ENCODE results near the gene CYFIP2. TPM values are rescaled to one million over a fixed set of nuclear protein-coding genes. Genes with fewer than 3 reads are reported as not detected.
"Not testable (repeated sequence)": the region's sequence is repeated elsewhere in the genome, so short reads cannot be mapped to it uniquely, and the experiment has no call there.

Gene CYFIP2
- 4.4 and 5.0 TPM in 2 replicates for total RNA-seq (2014; rRNA removed; shearing (Covaris generic); ENCODE audit: low replicate concordance)

DNA sequence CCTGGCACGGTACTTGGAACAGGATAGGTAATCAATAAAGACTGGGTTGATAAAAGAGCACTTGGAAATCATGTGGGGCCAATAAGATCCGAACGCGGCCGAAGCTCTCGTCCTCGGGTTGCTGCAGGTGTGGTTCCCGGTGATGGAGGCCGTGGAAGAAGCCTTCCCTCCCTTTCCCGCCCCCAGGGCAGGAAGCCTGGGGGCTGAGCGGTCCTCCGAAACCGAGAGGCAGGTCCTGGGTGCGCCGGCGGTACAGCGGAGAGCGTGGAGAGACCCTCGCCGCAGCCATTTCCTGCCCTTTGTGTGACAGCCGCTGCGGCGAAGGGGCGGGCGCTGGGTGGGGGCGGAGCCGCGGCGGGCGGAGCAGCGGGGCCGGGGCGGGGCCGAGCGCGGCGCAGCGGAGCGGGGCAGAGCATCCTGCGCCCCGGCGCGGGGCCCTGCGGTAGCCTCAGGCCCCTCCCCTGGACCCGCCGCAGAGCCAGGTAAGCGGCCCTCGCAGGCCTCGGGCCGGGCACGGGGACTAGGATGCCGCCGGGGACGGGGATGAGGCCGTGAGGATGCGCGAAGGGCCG is at the start of gene CYFIP2:
Gene CYFIP2, plus strand, starts transcription at position 410 of the 572 bp plus-strand sequence. CDS start 19,239 bp downstream, outside the sequence.
- no peaks in the 10 kb centered on the region for H3K9me3 ChIP-seq
- H3K4me3 ChIP-seq: peak within 1 kb of the TSS; percentile 50
- H3K36me3 ChIP-seq: no peaks in the 10 kb centered on the region
- peaks cover 10% of the 10 kb centered on the region for H3K27me3 ChIP-seq
- peak; percentile 49 for DNase-seq

DNA sequence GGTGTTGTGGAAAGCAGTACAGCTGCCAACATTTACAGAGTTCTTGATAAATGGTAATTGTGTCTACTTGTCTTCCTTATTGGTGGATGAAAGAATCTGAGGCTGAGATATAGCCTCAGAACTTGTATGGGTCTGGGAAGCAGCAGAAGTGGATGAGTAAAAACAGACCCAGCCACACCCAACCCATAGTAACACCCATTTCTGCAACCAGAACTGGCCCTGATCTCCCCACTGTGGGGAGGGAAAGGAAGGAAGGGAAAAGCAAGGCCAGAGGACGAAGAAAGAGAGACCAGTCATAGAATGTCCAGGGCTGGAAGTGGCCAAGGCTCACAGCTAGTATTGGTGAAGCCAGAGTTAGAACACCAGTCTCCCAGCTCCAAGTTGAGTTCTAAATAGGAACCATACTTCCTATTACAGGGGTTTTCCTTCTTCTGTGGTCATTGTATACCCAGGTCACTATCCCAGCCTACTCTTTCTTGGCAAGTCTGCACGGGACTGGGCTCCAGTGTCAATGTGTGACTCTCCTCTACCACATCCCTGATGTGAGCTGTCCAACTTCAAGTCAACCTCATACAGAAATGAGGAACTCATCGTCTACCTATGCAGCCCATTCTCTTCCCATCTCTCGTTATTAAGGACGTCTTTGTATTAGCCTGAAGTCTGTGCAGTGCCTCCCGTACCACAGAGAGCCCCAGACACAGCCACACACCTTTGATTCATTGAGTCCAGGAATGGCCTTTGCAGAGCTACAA is 49.4 kb upstream of the CYFIP2 start:
- no peaks in the 10 kb centered on the region for H3K36me3 ChIP-seq
- no peak overlapping the region for H3K4me3 ChIP-seq
- no peaks in the 10 kb centered on the region; the same call in 1 of the 2 replicates for H3K27me3 ChIP-seq
- no peaks in the 10 kb centered on the region for H3K9me3 ChIP-seq
- no peak for DNase-seq

DNA sequence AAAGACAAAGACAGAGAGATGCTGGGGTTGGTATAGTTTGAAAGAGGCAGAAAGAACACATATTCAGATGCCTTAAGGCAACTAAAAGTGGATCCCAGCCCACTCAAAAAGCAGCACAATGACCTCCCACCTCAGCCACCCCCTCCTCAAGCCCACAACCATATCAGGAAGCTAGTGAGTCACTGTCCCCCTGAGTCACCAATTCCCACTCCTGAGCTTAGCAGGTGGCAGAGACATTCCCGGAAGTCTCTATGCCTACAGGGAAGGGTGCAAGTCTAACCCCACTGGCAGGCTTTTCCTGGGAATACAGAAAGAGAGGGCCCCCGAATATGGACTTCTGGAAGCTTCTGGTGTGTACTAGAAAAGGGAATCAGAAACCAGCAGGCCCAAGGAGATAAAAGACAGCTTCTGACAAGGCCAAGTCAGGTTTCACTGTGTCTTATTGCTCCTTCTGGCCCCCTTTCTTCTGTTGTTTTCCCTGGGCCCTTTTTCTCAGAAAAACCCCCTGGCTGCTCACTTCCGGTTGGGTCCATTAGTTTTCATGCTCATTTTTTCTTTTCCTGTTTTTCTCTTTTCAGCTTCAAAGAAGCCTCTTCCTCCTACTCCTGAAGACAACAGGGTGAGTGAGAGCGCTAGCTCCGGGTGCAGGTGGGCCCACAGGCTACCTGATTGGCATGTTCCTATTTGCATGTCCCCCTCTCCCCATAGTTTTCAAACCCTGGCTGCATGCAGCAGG is 48.5 kb upstream of the CYFIP2 start:
- Histone ChIP-seq H3K36me3 (no peaks in the 10 kb centered on the region), H3K4me3 (no peak overlapping the region), H3K9me3 (no peaks in the 10 kb centered on the region), H3K27me3 (no peaks in the 10 kb centered on the region; the same call in 1 of the 2 replicates)
- DNase-seq: no peak

DNA sequence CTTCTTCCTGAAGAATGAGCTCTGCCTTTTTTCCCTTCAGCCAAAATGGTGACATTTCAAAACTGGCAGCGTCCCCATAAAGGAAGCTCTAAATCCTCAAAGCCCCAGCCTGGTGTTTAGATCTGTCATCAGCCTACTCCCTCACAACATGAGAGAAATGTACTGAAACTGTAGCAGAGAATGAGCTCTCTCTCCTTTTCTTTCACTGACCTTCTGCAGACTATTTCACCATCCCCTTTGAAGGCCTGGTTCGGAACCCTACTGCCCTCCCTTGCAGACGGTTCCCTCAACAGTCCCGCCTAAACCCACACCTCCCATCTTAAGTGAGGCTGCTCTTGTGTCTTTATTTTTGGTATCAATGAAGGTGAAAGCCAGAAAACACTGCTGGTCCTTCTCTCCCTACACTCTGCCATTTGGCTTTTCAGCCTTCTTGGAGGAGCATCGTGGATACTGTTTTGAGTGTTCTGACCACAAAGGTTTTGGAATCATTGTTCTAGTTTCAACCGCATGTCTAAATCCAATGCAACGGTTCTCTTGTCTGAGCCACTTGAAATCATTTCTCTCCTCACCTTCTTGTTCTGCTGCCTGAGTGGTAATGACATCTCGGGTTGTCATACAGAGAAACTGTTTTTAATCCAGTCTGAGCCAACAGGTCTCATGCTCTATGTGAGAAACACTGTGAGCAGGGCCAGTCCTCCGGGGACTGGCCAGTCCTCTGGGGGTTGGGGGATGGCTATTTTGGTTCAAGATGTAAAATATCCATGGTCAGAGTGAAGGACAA is 46.2 kb upstream of the CYFIP2 start:
- DNase-seq: no peak
- Histone ChIP-seq H3K9me3 (no peaks in the 10 kb centered on the region), H3K36me3 (no peaks in the 10 kb centered on the region), H3K4me3 (no peak overlapping the region), H3K27me3 (peaks cover 3% of the 10 kb centered on the region)

DNA sequence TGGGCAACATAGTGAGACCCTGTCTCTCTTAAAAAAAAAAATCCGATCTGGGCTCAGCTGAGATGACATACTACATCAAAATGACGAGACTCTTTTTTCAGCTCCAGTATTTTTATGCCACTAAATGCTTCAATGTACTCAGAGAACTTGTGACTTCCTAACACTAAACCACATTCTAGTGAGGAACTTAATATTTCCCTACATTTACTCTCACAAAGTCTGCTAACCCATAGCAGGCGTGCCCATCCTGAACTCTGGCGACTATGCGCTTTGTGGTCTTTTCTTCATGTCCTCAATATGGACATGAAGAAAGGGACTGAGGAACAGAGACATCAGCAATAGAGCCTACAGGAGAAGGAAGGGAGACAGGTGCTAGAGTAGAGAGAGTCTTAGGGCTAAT is 44.0 kb upstream of the CYFIP2 start:
- Histone ChIP-seq H3K4me3 (no peak overlapping the region), H3K36me3 (no peaks in the 10 kb centered on the region), H3K27me3 (peaks cover 3% of the 10 kb centered on the region; the same call in 1 of the 2 replicates), H3K9me3 (no peaks in the 10 kb centered on the region)
- DNase-seq: no peak

DNA sequence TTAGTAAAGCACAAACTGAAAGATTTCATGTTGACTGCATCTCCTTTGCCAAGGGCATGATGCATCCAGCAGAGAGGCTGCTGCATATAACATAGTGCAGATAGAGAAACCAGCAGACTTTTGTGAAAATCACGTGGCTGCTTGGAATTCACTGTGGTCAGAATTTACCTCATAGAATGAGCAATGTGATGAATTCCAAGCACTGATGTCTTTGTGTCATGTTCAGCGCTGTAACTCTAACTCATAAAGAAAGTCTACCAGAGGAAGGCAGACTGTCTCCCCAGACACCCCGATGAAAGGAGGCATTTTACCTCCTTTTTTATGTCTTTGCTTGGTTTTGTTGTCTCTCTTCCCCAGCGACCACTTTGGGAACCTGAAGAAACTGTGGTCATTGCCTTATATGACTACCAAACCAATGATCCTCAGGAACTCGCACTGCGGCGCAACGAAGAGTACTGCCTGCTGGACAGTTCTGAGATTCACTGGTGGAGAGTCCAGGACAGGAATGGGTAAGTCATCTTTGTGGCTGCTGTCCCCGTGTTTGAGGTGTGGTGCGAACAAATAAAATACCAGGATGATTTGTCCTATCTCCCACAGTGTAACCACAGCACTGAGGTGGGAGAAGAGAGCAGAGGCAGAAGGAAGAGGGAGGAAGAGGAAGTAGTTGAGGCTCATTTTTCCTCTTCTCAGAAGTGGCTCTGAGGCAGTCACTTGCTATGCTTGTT is 43.3 kb upstream of the CYFIP2 start:
- no peak overlapping the region for H3K4me3 ChIP-seq
- peak; percentile 17 for DNase-seq
- no peaks in the 10 kb centered on the region for H3K9me3 ChIP-seq

DNA sequence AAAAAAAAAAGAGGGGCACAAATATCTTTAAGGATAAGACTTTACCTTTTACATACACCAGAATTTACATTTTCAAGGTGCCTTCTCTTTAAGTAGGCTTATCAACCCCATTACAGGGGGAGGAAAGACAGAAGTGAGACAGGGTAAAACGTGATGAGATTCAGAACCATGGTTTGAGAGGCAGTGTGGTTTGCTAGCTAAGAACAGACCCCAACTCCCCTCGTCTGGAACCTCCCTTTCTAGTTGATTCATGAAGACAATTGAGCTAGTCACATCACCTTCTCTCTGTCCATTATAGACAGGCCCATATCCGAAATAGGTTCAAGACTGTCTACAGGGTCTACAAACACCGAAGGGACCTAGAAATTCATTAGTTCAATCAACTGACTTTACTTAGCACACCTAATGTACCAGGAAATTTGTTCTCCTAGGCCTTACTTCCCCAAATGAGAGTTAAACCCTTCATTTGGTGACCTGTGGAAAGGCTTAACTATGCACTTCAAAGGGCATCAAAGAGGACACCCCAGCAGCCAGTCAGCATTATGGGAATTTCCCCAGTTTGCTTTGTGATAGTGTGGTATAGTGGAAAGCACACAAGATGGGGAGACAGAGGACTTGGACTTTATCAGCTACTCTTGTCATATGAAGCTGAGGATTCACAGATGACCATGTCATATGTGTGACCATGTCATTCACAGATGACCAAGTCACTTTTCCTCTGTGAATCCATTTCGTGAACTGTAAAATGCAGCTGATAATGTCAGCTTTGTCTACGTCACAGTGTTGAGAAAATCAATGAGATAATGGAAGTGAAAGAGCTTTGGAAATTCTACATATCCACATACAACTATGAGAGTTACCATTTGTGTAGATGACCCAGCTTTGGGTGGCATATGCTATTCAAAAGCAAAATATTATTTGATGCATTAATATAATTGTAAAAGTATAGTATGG is 40.2 kb upstream of the CYFIP2 start:
- Histone ChIP-seq H3K9me3 (no peaks in the 10 kb centered on the region), H3K4me3 (no peak overlapping the region), H3K27me3 (peaks cover 3% of the 10 kb centered on the region; the same call in 1 of the 2 replicates), H3K36me3 (no peaks in the 10 kb centered on the region)
- no peak for DNase-seq

More for the DNA sequence above, 43.3 kb upstream of the CYFIP2 start:
- Histone ChIP-seq H3K27me3 (peaks cover 3% of the 10 kb centered on the region; the same call in 1 of the 2 replicates), H3K36me3 (no peaks in the 10 kb centered on the region)

DNA sequence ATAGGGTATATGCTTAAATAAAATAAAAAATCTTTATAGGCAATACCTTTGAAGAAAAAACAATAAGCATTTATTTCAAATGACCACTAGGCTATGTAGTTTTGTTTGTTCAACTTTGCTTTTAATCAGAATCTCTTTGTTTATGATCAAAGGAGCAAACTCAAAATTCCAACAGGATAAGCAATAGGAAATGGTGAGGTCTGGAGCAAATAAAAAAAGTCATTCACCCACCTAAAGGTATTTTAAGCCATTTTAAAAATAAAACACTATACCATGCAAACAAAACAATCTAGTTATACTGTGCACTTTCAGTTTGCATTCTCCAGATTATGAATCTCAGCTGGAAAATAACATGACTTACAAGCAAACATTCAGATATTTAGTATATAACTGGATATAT is 35.3 kb upstream of the CYFIP2 start:
- Histone ChIP-seq H3K36me3 (no peaks in the 10 kb centered on the region), H3K4me3 (no peak overlapping the region), H3K27me3 (peaks cover 2% of the 10 kb centered on the region; the same call in 1 of the 2 replicates), H3K9me3 (no peaks in the 10 kb centered on the region)
- DNase-seq: no peak

DNA sequence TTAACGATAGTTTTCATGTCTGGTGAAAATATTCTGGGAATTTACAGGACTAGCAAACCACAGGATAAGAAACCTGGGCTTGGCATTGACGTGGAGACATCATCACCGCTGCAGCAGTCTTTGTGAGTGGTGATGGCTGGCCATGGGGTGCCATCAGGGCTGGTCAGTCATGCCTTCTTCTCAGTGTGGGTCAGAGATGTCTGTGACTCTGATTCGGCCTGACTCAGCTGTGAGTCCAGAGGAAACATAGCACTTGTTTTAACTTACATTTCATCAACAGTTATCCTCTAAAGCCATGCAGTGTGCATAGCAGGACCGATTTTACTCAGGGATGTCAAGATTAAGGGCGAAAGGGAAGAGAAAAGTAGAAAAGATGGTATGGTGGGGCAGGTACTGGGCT is 33.2 kb upstream of the CYFIP2 start:
- Histone ChIP-seq H3K36me3 (no peaks in the 10 kb centered on the region), H3K9me3 (no peaks in the 10 kb centered on the region), H3K4me3 (no peak overlapping the region), H3K27me3 (peaks cover 2% of the 10 kb centered on the region; the same call in 1 of the 2 replicates)
- DNase-seq: peak; percentile 12

DNA sequence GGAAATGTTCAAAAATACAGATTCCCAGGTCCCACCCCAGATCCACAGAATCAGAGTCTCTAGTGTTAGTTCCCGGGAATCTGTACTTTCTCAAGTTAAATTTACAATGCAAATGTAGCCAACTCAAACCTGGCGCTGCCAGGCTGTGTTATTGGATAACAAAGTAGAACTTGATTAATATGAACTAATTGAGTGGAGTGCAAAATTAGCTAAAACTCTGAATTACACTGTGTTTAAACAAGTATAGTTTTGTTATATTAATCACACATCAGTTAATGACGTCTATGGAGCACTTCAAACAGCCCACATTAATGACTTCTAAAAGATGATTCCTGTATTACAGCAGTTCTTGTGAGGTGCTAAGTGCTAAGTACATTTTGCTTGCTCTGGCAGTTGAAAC is 32.4 kb upstream of the CYFIP2 start:
- H3K4me3 ChIP-seq: no peak overlapping the region
- peaks cover 2% of the 10 kb centered on the region; the same call in 1 of the 2 replicates for H3K27me3 ChIP-seq
- H3K36me3 ChIP-seq: no peaks in the 10 kb centered on the region
- no peak for DNase-seq
- H3K9me3 ChIP-seq: no peaks in the 10 kb centered on the region

DNA sequence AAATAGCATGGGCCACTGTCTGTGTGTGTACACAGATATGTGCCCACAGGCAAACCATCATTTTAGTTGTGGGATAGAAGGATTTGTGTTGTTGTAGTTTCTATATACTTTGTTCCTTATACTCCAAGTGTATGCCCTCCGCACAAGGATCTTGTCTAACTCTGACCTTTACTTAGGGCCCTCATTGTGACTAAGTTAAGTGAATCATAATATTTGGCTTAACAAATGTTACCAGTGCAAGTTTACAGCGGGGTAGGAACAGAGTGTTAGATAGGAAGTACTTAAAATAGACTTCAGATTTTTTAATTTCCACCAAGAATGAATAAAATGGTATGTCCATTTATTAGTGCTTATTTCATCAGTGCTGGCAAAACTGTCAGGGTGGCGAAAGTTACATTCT is 29.5 kb upstream of the CYFIP2 start:
- DNase-seq: no peak
- Histone ChIP-seq H3K4me3 (no peak overlapping the region), H3K27me3 (peaks cover 2% of the 10 kb centered on the region; the same call in 1 of the 2 replicates), H3K36me3 (no peaks in the 10 kb centered on the region), H3K9me3 (no peaks in the 10 kb centered on the region)

DNA sequence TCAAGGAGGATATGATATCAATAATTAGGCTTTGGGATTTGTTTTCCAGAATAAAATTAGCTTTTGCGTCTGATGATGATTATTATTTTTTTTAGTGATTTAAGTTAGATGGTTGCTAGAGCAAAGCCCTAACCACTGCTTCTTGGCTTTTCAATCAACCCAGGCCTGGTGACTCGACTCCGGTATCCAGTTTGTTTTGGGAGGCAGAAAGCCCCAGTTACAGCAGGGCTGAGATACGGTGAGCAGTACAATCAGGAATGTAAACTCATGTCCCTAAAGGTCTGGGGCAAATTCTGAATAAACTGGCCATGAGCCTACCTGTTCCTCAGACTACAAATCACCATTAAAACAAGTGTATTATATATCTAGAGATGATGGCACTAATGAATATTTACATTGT is 24.4 kb upstream of the CYFIP2 start:
- Histone ChIP-seq H3K36me3 (no peaks in the 10 kb centered on the region), H3K27me3 (no peaks in the 10 kb centered on the region), H3K9me3 (no peaks in the 10 kb centered on the region), H3K4me3 (no peak overlapping the region)
- peak; percentile 16 for DNase-seq

DNA sequence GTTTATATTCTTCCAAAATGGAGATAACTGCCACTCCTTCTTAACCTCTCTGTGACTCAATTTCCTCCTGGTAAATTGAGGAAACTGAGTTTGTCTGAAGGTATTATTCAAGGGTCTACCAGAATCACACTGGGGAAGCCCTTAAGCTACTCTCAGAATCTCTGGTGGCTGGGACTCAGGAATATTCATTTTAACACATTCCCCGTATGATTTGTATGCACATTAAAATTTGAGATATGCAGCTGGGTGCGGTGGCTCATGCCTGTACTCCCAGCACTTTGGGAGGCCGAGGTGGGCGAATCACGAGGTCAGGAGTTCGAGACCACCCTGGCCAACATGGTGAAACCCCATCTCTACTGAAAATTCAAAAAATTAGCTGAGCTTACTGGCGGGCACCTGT is 21.2 kb upstream of the CYFIP2 start:
- DNase-seq, H3K4me3 ChIP-seq, H3K36me3 ChIP-seq, H3K9me3 ChIP-seq, H3K27me3 ChIP-seq: not testable (repeated sequence)

DNA sequence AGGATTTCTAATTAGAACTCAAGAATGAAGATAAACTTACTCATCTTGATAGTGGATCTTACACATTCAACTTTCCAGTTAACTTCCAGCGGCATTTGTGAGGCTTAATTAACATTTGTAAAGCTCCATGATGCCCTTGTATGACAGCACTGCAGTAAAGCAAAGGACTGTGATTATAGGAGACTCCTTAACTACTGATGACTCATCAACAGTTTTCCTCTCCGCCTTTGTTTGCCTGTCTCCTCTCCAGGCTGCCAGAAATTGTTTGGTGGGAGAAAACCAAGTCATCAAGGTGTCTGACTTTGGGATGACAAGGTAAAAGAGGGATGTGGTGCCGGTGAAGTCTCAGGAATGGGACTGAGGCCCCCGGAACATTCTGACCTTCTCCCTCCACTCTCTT is 20.4 kb upstream of the CYFIP2 start:
- no peak for DNase-seq
- no peaks in the 10 kb centered on the region for H3K9me3 ChIP-seq
- no peaks in the 10 kb centered on the region for H3K36me3 ChIP-seq
- H3K4me3 ChIP-seq: no peak overlapping the region
- no peaks in the 10 kb centered on the region for H3K27me3 ChIP-seq

DNA sequence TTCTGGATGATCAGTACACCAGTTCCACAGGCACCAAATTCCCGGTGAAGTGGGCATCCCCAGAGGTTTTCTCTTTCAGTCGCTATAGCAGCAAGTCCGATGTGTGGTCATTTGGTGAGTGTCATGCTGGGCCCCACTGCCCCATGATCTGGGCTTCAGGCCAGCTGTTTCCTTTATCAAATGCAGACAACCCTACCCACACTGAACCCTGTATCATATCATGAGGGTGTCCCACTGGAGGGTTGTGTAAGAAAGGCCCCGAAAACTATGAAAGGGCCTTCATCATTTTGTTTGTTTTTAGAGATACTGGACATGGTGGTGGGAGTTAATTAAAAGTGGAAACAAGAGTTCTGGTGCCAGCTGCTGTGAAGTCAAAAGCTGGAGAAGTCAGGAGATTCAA is 20.0 kb upstream of the CYFIP2 start:
- H3K9me3 ChIP-seq: no peaks in the 10 kb centered on the region
- H3K36me3 ChIP-seq: no peaks in the 10 kb centered on the region
- H3K27me3 ChIP-seq: no peaks in the 10 kb centered on the region
- no peak for DNase-seq
- H3K4me3 ChIP-seq: no peak overlapping the region
